HG03571 (cell line): ENCODE data around the gene ZNF135.

Source experiments
- ATAC-seq: cut with Tn5 transposase; IDR thresholded peaks from one replicate; pipeline ENCODE4 v1.9.1; 2021; ENCODE audit not compliant: unreplicated experiment

Gene ZNF135

DNA sequence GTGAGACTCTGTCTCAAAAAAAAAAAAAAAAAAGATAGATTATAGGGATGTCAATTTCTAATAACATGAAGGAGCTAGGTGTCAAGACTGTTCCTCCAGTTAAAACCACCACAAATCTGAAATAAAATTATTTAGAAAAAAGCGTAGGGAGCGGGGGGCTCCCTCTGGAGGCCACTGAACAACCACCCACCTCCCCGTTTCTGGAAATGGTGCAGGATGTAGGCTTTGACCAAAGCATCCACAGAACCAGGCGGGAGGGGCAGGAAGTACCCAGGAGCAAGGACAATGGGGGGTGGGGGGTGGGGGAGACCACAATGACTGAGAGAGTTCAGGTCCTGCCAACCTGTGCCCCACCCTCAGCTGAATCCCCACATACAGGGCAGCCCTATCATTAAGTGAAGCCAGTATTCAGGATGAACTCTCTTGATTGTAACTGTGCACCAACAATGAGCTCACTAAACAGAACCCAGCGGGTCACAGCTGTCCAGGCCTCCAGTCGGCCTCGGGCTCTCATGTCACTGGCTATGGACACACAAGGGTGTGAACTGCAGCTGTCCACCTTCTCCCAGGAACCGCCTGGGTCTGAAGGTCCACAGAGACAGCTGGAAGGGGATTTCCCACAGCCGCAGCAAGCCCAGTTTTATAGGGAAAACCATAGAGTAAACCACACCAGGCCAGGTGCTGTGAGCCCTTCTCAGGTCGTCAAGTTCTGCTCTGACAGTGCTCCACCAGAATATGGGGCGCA is 32.3 kb downstream of the ZNF135 start:
- ATAC-seq = no peak

DNA sequence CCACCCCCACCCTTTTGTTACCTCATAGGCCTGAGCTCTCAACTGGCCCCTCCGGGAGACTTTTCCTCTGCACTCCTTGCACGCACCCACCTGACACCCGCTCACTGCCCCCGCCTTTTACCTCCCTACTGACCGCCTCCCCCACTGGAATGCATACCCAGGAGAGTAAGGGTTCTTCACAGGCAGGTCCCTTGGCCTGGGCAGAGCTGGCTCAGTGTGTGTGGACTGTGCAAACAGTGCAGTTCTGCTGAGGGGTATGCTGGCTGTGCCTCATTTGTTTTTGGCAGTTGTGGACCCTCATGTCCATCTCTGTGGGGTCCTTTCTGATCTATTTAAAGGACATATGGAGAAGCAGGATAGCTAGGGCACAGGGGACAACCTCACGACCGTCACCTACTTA is 34.0 kb downstream of the ZNF135 start:
- ATAC-seq = no peak

DNA sequence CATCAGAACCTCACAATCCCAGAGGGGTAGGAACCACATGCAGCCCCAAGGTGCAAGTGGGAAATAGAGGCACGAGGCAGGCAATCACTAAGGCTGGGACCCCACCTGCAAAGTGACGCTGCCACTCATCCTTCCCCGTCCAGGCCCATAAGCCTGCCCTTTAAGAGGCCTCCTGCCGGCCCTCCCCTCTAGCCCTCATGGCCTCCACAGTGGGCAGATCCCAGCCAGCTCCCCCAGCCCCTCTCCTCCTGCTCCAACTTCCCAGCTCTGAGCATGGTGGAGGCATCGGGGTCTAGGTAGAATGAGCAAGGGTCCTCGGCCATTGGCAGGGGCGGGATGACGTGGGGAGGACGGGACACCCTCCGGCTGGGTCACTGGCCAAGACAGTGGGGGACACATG is 36.2 kb downstream of the ZNF135 start:
- ATAC-seq = no peak

DNA sequence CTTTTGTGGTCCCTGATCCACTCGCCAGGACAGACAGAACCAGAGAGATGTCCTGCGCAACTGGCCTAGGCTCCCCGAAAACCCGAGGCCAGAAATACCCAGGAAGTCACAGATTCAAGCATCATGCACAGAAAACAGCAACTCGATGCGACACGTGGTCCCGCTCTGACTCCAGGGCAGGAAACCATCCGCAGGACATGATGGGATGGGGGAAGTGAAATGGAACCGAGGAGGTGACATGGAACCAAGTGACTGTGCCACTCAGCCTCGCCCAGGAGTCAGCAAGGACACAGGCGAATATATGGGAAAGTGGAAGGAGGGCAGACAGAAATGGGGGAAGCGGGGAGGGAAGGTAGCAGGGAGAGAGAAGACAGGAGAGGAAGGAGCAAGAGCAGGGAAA is 37.8 kb downstream of the ZNF135 start:
- no peak for ATAC-seq

DNA sequence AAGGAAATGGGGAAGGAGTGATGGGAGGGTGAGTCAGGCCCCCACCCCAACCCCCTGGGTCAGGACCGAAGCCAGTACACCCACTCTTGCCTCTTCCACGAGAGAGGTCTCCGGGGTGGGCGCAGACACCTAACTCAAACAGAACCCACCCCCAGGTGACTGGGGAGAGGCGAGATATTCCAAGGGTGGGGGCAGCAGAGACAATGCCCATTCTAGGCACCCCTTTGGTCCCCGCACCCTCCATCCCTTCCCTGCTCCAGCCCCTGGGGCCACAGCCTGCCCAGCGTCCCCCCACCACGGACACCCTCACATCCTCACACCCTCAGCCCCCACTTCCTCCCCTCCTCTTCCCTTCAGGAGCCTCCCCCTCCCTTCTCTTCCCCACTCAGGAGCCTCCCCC is 38.3 kb downstream of the ZNF135 start:
- ATAC-seq = no peak

DNA sequence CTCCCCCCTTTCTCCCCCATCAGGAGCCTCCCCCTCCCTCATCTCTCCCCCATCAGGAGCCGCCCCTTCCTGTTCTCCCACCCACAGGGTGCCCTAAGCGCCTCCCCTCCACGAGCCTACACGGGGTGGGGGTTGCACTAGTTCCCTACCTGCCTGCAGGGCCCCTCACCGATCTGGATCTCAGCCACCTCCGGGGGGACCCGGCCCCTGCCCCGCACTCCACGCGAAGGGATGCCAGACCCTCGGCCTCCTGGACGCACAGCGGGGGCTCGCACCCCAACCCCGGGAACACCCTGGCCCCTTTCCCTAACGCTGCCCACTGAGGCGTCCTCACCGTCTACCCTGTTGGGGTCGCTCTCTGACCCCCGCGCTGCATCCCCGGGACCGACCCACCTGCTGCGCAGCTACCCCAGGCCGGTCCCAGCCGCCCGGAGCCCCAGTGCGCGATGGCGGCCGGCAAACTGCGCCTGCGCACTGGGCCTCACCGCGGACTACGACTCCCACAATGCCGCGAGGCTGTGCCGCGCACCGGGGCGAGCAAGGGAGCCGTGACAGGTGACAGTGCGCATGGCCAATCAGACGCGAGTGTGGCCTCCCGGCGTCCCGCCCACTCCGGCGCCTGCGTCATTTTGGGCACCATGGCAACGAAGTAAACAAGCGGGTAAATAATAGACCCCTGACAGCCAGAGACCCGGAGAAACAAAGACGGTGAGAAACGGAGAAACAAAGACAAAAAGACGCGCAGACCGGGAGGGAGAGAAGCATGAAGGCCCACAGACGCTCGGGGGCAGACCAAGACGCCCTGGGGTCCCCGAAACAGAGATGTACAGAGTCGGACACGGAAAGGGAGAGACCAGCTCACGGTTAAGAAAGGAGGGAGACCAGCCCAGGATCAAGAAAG is 38.9 kb downstream of the ZNF135 start, which contains the start of gene ZSCAN18:
Gene ZSCAN18 (minus strand): TSS at position 451 of the 901 bp plus-strand sequence. CDS start 7,964 bp downstream, outside the sequence.
- peak; percentile 59 for ATAC-seq

DNA sequence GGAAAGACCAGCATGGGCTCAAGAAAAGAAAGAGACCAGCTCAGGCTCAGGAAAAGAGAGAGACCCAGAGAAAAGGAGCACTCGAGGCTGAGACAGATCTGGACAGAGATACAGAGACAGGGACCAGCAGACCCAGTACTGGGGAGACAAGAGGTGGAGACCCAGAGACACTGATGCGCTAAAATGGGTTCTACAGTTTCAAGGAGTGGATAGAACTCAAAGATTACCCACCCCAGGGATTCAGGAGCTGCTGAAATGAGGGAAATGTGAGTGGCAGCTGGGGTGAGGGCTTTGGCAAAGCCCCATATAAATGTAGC is 39.6 kb downstream of the ZNF135 start:
- no peak for ATAC-seq

DNA sequence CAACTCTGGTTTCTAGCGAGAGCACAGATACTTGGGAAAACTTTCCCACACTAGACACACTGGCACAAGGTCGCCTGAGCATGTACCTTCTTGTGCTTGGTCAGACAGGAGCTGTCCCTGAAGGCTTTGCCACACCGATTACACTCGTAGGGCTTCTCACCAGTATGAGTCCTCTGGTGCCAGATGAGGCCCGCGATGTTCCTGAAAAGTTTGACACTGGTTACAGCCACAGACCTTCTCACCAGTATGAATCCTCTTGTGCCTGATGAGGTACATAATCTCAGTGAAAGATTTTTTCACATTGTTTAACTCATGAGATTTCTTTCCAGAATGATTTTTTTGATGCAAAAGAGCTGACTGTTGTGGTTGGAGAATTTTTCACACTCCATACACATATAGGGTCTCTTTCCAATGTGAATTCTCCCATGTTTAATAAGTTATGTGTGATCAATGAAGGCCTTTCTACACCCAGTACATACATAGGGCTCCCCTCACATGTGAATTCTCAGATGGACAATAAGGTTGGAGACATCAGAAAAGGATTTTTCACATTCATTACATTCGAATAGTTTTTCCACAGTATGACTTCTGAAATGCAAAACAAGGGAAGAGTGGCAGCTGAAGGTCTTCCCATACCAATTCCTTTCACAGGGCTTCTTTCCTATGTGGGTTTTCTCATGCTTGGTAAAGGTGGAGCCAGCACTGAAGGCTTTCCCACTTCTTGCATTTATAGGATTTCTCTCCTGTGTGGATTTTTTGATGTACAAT is 48.9 kb downstream of the ZNF135 start:
- no peak for ATAC-seq

DNA sequence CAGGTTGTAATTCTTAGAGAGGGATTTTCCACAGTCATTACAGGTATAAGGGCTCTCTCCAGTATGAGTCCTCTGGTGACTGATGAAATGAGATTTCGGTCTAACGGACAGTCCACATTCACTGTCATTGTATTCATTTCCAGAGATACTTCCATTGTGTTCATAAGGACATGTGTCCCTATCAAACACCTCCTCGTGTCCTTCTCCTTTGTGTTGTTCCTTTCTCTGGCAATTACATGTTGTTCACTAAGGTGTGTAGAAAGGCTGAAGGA is 49.4 kb downstream of the ZNF135 start:
- ATAC-seq = no peak

DNA sequence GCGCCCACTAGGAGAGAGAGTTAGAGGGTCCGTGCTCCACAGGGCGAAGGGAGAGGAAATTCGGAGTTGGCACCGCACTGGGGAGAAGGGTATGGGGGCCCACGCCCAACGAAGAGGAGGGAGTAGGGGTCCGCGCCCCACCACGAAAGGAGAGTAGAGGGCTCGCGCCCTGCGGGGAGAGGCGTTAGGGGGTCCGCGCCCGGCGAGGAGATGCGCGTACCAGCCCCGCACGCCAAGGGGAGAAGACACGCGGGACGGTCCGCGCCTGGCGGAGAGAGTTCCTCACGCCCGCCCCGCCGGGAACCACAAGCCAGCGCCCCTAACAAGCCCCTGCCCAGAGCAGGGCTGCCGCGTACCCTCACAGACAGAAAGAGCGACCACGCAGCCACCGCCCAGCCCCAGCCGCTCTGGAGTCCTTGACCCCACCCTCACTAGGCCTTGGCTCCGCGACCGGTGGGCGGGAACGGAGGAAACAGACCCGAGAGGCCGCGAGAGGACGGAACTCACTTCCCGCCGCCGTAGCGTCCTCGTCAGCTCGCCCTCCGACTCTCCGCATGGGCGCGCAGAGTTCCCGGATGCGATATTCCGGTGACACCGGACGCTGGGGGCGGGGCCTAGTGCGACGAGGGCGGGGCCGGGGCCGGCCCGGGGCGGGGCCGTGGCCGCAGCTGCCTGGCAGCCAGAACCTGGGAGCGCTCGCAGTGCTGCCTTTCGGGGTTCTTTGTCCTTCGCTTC is 58.9 kb downstream of the ZNF135 start:
- no peak for ATAC-seq

DNA sequence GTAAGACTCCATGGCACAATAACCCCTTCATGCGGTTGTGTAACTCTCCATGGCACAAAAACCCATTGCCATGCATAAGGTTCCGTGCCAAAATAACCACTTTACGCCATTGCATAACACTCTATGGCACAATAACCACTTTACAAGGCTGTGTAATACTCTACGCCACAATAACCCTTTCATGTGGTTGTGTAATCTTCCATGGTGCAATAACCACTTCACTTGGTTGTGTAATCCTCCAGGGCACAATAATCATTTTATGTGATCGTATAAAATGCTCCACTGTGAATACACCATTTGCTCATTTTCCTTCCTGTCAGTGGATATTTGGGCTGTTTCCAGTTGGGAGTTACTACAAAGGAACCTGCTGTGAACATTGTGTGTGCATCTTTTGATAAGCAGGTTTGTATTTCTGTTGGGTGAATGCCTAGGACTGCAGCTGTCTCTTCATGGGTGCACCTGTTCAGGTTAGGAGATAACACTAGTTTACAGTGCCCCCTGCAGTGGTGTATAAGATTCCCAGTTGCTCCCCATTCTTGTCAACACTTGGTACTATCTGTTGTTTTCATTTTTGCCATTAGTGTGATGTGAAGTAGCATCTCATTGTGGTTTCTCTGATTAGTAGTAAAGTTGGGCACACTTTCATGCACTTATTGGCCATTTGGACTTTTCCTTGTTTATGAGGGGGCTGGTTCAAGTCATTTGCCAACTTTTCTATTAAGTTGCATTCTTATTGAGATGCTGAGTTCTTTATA is 60.1 kb downstream of the ZNF135 start:
- ATAC-seq = no peak
